ENCODE results near the gene ATP1B2.
A peak's percentile ranks its signal among the peaks of the same experiment; 100 is the strongest.
"Not testable (repeated sequence)": the region's sequence is repeated elsewhere in the genome, so short reads cannot be mapped to it uniquely, and the experiment has no call there.

Gene ATP1B2

GRCh38 chr17:7634384-7634783 is 16.3 kb upstream of the ATP1B2 start:
- no peak for DNase-seq (ENCODE audit: low read depth in 2 of 2)

GRCh38 chr17:7636163-7636562 is 14.6 kb upstream of the ATP1B2 start:
- DNase-seq (ENCODE audit: low read depth in 2 of 2): no peak

- DNase-seq (ENCODE audit: low read depth in 2 of 2): no peak
These were observed 9.9 kb upstream of the ATP1B2 start for GRCh38 chr17:7640783-7641182.

DNA sequence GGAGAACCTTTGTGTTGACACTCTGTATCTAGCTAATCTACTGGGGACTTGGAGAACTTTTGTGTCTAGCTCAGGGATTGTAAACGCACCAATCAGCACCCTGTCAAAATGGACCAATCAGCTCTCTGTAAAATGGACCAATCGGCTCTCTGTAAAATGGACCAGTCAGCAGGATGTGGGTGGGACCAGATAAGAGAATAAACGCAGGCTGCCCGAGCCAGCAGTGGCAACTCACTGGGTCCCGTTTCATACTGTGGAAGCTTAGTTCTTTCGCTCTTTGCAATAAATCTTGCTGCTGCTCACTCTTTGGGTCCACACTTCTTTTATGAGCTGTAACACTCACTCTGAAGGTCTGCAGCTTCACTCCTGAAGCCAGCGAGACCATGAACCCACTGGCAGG is 9.1 kb upstream of the ATP1B2 start:
- DNase-seq (ENCODE audit: low read depth in 2 of 2): not testable (repeated sequence)

DNA sequence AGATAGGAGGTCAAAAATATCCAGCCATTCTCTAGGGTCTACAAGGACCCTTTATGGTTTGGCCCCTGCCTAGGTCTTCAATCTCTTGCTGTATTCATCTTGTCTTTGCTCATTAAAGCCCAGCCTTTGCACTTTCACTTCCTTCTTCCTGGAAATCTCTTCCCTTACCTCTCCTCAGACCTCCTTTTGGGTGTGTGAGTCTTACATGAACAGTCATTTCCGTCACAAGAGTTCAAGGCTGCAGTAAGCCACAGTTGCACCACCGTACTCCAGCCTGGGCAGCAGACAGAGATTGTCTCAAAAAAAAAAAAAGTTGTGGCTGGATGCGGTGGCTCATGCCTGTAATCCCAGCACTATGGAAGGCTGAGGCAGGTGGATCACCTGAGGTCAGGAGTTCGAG is 6.0 kb upstream of the ATP1B2 start:
- DNase-seq (ENCODE audit: low read depth in 2 of 2): no peak

GRCh38 chr17:7646457-7646856 is 4.3 kb upstream of the ATP1B2 start:
- no peak for DNase-seq (ENCODE audit: low read depth in 2 of 2)

DNA sequence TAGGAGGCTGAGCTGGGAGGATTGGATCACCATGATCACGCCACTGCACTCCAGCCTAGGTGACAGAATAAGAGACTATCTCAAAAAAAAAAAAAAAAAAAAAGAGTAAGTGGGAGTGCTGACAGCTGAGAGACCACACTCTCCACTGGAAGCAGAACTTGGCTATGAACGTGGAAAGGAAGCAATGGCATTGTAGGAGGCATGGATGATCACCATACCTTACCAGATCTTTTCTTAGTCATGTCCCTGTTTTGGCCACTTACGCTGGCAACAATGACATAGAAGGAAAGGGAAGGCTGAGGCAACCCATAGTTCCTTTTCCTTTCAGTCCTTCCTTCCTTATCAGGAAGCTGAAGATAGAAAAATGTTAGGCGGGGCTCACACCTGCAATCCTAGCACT is 3.7 kb upstream of the ATP1B2 start:
- no peak for DNase-seq (ENCODE audit: low read depth in 2 of 2)

GRCh38 chr17:7651097-7651664 is 455 bp downstream of the ATP1B2 start:
- no peak for DNase-seq (ENCODE audit: low read depth in 2 of 2)

DNA sequence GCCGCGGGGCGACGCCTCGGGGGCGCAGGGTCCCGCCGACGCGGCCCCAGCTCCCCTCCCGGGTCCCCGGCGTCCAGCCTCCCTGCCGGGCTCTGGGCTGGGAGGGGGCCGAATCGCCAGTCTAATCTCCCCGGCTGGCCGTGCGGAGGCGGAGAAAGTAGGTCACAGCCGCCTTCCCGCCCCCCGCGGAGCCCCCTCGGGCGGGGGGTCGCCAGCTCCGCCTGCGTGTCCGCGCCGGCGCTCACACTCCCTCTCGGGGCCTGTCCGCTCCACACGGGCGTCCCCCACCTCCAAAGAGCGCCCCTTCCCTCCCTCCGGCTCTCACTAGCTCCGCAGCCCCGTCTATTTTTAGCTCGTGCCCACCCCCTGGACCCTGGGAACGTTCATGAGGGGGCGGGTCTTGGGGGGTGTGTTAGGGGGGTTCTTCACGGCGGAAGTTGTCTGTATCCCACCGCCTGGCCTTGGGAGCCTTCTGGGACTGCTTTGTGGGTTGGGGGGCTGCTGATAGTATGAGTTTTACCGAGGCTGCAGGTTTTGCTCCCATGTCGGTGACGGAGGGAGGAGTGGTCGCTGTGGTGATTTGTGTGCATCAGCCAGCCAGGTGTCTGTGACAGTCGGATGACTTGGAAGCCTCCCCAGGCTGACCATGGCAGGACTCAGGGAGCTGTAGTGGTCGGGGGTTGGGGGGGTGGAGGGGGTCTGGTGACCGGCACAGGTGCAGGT is 1.1 kb downstream of the ATP1B2 start:
- DNase-seq (ENCODE audit: low read depth in 2 of 2): no peak

DNA sequence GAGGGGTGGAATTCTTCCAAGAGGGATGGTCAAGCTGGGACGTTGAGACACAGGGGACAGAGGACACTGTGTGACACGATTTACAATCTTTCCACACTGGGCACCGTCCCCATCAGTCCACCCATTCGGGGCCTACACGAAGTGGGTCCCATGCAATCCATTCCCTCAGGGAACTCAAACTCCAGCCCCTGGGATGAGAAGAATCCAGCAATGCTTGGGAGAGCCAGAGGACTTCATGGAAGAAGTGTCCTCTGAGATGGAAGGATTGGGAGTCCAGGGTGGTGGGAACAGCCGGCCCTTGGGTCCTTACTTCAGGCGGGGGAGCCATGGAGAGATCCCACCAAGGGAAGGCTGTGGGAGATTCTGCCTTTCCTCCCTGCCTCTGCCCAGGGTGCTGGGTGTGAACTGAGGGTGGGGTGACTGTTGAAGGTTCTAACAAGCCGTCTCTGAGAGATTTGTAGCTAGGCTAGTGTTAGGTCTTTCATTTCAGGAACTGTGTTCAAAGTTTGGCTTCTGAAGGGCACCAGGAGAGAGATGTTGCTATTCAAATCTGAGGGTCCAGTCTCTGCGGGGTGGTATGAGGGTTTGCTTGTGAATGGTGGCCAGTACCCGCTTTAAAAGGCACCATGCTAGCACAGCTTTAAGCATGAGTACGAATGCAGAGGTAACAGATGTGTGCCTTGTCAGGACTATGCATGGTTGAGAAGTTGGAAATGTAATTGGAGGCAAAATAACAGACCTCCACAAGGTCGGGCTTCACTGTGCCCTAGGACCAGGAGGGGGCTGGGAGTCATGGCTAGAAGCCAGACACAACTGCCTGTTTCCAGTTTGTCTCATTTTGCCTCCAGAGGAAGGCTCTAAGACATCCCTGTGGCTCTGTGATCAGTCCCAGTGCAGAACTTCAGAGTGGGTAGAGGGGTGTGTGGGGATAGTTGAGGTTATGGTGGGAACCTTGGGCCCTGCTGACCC is 1.9 kb downstream of the ATP1B2 start:
- DNase-seq (ENCODE audit: low read depth in 2 of 2): no peak

- DNase-seq (ENCODE audit: low read depth in 2 of 2): no peak
These were observed 4.3 kb downstream of the ATP1B2 start for GRCh38 chr17:7654832-7655540.

DNA sequence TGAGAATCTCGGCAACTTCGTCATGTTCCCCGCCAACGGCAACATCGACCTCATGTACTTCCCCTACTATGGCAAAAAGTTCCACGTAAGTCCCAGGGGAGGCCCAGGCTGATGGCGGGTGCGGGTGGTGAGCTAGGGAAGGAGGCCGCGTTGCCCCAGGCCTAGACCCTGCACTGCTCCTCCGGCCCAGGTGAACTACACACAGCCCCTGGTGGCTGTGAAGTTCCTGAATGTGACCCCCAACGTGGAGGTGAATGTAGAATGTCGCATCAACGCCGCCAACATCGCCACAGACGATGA is 4.8 kb downstream of the ATP1B2 start:
- no peak for DNase-seq (ENCODE audit: low read depth in 2 of 2)

DNA sequence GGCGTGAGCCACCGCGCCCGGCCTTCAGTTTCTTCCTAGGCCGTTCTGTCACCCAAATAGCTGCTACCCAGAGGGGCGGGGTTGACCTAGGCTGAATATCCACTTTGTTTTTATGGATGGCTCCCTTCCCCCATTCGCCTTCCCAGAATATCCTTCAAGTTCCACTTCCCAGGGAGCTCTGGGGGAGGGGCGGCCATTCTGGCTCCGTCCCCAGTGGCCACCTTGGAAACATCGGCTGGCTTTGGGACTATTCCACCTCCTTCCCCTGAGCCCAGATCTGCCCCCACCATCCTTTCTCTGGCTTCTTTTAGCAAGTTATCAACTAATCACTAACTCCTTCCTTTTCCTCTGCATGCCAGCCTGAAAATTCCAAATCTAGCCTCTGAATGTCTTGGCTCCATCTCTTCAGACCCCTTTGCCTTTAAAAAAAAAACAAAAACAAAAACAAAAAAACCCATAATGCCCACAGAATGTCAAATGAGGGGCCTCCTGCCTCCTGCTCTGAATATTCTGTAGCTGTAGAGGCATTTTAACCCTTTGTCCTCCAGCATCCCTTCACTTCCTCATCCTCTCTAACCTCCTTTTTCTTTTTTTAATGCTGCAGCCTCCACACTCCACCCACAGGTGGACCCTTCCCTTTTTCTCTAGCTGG is 6.4 kb downstream of the ATP1B2 start:
- DNase-seq (ENCODE audit: low read depth in 2 of 2): no peak

- DNase-seq (ENCODE audit: low read depth in 2 of 2): no peak
These were observed 17.1 kb downstream of the ATP1B2 start for GRCh38 chr17:7667656-7668406.

- no peak for DNase-seq (ENCODE audit: low read depth in 2 of 2)
These were observed 17.8 kb downstream of the ATP1B2 start for GRCh38 chr17:7668482-7668881.

DNA sequence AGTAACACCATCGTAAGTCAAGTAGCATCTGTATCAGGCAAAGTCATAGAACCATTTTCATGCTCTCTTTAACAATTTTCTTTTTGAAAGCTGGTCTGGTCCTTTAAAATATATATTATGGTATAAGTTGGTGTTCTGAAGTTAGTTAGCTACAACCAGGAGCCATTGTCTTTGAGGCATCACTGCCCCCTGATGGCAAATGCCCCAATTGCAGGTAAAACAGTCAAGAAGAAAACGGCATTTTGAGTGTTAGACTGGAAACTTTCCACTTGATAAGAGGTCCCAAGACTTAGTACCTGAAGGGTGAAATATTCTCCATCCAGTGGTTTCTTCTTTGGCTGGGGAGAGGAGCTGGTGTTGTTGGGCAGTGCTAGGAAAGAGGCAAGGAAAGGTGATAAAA is 22.5 kb downstream of the ATP1B2 start:
- DNase-seq (ENCODE audit: low read depth in 2 of 2): peak in 1 of 2 experiments; percentile 54

DNA sequence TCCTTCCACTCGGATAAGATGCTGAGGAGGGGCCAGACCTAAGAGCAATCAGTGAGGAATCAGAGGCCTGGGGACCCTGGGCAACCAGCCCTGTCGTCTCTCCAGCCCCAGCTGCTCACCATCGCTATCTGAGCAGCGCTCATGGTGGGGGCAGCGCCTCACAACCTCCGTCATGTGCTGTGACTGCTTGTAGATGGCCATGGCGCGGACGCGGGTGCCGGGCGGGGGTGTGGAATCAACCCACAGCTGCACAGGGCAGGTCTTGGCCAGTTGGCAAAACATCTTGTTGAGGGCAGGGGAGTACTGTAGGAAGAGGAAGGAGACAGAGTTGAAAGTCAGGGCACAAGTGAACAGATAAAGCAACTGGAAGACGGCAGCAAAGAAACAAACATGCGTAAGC is 24.2 kb downstream of the ATP1B2 start:
- no peak for DNase-seq (ENCODE audit: low read depth in 2 of 2)

DNA sequence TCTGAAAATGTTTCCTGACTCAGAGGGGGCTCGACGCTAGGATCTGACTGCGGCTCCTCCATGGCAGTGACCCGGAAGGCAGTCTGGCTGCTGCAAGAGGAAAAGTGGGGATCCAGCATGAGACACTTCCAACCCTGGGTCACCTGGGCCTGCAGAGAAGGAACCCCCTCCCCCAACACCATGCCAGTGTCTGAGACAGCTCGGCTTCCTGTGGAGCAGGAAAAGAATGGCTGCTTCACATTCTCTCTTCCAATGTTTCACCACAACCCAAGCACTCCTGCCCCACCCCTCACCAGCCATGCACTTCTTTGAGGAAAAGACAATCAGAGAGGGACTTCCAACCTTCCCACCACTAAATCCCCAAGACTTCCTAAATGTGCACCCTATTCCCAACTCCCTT is 25.8 kb downstream of the ATP1B2 start:
- no peak for DNase-seq (ENCODE audit: low read depth in 2 of 2)

GRCh38 chr17:7677388-7678067 is 26.8 kb downstream of the ATP1B2 start:
- no peak for DNase-seq (ENCODE audit: low read depth in 2 of 2)

GRCh38 chr17:7684851-7685532 is 34.3 kb downstream of the ATP1B2 start:
- DNase-seq (ENCODE audit: low read depth in 2 of 2): no peak

All from stimulated activated CD4-positive, alpha-beta T cell treated with anti-CD3 and anti-CD28 coated beads, Interleukin-12 subunit alpha, Interleukin-12 subunit beta, amount 100 ng/mL, for 24 hours (primary cell).